GM18507 (cell line): ENCODE data around the gene PLCB1.
A peak's percentile ranks its signal among the peaks of the same experiment; 100 is the strongest.

Source experiments
- DNase-seq: peaks from one replicate; pipeline ENCODE4 v3.0.0; 2011; ENCODE audit warnings: low read depth; ENCODE audit not compliant: insufficient read length; ENCODE audit errors: extremely low spot score
- FAIRE-seq: peaks from 2 replicates; lab custom pipeline; 2011; peaks lifted over from hg19 to GRCh38; lab: Jason Lieb, UNC

The PLCB1 gene

GRCh38 chr20:8766868-8767390, 634.9 kb downstream of the PLCB1 start:
- DNase-seq, result no peak
- FAIRE-seq, result no peak

GRCh38 chr20:8774412-8774811, 642.3 kb downstream of the PLCB1 start:
- FAIRE-seq (no peak), DNase-seq (no peak)

DNA sequence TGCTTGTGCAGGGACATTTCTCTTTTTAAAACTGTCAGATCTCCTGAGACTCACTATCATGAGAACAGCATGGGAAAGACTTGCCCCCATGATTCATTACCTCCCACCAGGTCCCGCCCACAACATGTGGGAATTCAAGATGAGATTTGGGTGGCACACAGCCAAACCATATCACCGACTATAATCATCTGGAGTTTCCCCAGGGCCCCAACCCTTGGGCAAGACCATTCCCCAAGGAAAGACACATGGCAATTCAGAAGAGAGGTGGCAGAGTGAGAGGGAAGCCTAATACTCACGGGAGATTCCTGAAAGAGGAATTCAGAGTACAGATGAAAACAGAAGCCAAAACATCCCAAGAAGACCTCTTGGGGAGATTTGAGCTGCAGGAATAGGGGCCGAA, 645.8 kb downstream of the PLCB1 start:
- no peak for DNase-seq
- no peak for FAIRE-seq

- no peak for FAIRE-seq
- no peak for DNase-seq
Measured at GRCh38 chr20:8778387-8778786, 646.3 kb downstream of the PLCB1 start.

DNA sequence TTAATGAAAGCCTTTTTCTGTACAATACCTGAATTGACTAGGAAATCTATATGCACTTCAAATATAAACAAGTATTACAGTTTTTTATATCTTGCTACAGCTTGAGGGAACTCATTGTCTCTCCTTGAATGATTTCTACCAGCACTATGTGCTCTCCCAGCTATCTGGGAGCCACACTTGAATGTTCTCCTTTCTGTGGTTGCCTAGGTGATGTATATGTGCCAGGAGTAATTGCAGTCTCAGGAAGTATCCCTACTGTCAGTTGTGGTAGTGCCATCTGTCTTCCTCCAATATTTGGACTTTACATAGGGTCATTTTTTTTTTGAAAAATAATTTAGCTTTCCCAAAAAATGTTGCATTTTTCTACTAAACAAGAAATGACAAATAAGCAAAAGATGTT, 648.8 kb downstream of the PLCB1 start:
- FAIRE-seq (no peak), DNase-seq (no peak)

GRCh38 chr20:8782804-8783203, 650.7 kb downstream of the PLCB1 start:
- no peak for DNase-seq
- FAIRE-seq, result no peak

GRCh38 chr20:8783734-8784133, 651.7 kb downstream of the PLCB1 start:
- FAIRE-seq, result no peak

DNA sequence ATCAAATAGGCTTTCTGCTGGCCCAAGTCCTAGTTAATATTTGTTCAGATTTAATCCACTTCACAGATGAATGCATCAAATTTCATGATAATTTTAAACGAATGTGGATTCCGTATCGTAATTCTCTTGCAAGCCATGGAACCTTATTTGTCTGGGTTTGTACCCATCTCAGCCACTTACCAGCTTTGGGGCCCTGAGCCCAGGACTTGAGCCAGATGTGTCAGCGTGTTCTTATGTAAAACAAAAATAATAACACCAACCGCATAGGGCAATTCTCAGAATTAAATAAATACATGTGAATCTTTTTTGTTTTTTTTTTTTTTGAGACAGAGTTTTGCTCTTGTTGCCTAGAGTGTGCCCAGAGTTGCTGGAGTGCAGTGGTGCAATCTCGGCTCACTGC, 654.3 kb downstream of the PLCB1 start:
- DNase-seq (no peak), FAIRE-seq (no peak)

More at GRCh38 chr20:8783734-8784133, 651.7 kb downstream of the PLCB1 start:
- DNase-seq, result no peak

DNA sequence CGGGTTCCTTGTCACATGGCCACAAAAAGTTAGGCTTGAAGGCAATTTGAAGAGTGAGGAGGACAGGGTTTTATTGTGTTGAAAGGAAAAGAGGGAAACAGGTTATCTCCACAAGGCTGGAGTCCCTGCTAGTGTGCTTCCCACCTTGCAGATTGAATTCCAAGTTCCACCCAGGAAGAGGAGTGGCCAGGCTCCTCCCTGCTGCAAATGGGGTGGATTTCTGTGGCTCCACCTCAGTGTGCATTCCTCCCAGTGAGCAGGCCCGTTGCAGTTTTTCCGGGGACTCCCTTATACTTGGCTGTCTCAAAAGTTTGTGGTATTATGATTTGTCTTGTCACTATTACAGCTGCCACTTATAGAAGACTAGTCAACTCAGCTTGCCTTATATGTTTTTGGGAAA, 655.0 kb downstream of the PLCB1 start:
- no peak for DNase-seq
- FAIRE-seq, result no peak

- DNase-seq, result no peak
- no peak for FAIRE-seq
Measured at GRCh38 chr20:8788275-8788674, 656.2 kb downstream of the PLCB1 start.

GRCh38 chr20:8788831-8789230, 656.8 kb downstream of the PLCB1 start:
- FAIRE-seq, result no peak
- no peak for DNase-seq

DNA sequence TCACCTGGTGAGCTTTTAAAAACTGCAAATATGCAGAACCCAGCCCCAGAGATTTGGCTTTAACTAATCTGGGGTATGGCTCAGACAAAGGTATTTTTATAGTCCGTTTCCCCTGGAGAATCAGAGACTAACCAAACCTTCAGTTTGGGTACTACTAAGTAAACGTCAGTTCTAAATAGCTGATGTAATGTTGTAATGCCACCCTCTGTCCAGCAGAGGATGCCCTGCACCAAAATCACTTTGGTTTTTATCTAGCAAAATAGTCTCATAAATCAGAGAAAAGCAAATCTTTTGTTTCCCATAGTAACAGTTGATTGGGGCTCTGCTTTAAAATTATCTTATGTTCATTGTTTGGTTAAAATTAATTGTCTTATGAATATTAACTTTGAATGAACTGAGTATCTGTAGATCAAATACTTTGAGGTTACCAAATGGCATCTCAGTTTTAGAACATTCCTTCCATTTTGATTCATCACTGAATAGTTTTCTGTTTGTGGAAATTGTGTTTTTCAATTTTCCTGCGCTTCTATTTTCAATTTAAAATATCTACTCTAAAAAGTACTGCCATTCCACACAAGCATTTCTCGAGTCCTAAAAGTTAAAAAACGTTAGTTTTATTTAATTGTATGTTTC, 658.5 kb downstream of the PLCB1 start:
- peak; percentile 53 for FAIRE-seq
- peak; percentile 2 for DNase-seq

GRCh38 chr20:8795404-8795803, 663.3 kb downstream of the PLCB1 start:
- FAIRE-seq (no peak), DNase-seq (no peak)

DNA sequence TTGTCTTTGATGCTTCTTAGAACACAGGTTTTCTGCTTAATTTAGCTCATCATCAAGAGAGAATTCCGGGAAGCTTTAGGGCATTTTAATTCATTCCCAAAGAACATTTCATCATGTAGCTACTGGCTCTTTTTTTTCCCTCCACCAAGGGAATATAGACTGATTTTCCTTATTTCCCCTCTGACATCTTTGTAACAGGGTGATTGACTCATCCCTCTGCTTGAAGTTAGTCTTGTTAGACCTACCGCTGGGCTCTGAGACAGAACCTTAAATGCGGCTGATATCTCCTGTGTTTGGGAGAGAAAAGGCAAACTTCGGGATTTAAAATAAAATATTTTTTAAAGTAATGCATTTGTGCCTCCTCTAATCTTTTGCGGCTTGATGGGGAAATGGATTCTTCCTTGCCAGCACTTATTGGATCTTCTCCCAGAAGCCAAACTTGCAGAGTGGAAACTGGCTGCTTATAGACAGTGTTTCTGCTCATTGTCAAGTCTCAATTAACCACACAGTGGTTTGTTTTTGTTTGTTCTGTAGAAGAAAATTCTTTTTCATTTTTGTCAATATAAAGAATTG, 664.1 kb downstream of the PLCB1 start:
- no peak for FAIRE-seq
- DNase-seq, result no peak

- FAIRE-seq (no peak), DNase-seq (no peak)
Measured at GRCh38 chr20:8798505-8798904, 666.4 kb downstream of the PLCB1 start.

DNA sequence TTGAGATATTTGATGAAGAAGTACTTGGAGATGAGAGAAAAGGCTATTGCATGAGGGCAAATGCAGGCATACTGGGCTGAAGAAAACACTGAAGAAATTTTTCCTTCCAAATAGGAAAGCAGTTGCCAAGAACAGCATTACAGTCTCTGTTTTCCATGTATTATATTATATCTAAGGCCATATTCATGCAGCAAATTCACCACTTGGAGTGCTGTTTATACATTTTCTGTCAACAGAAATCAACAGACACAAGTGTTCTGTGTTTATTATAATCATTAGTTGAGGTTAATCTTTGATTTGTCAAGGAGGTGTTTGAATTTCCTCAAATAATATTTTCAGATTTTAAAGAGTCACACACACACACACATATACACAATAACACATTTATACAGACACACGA, 668.0 kb downstream of the PLCB1 start:
- DNase-seq, result no peak
- FAIRE-seq, result no peak

DNA sequence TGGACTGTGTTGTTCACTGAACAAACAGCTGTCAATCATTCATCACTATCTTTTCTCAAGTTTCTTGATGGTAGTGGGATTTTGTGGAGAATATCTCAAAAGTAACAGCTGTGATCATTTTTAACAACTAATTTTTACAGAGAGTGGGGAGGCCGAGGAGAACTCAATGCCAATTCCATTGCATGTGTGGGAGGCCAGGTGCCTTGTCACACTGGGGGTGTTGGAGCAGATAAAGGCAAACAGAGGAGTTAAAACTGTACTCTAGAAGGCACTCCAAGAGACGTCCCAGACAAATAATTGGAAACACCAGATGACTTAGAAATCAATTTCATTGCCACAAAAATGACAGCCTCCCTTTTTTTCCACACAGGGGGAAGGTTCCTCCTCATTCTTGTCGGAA, 669.6 kb downstream of the PLCB1 start:
- DNase-seq (no peak), FAIRE-seq (no peak)

DNA sequence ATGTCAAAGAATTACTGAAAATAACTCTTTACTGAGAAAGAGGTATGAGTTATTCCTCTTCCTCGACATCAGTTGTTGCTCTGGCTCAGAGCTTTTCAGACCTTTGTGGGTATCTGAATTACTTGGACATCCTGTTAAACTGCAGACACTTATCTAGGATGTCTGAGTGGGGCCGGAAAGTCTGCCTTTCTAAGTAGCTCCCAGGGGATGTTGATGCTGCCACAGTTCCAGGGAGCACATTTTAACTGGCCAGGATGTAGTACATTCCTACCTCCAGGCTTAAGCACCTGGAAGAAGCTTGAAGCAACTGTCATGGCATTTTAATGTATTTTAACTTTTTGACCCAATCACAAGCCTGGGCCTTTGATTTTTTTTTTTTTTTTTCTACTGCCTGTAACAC, 671.0 kb downstream of the PLCB1 start:
- FAIRE-seq, result no peak
- DNase-seq, result no peak

GRCh38 chr20:8803941-8804340, 671.9 kb downstream of the PLCB1 start:
- DNase-seq, result no peak
- FAIRE-seq, result no peak

- FAIRE-seq (no peak), DNase-seq (no peak)
Measured at GRCh38 chr20:8805737-8806442, 673.8 kb downstream of the PLCB1 start.
